GM12878 (cell line): ENCODE measurements around the gene KIR2DL3. TPM values are rescaled to one million over a fixed set of nuclear protein-coding genes. Genes with fewer than 3 reads are reported as not detected.
"Not testable (repeated sequence)": the region's sequence is repeated elsewhere in the genome, so short reads cannot be mapped to it uniquely, and the experiment has no call there.

Experiments
- ATAC-seq: fragments of 200-7000 bp; cut with Tn5 transposase; 3 replicates; pipeline ENCODE4 v1.9.1; 2020; ENCODE audit warnings: mild to moderate bottlenecking, moderate library complexity
- BruUV-seq: library from RNA; stranded (reverse); fragments of 400-500 nt; replicated peaks from 2 replicates; lab custom pipeline; 2021; lab: Mats Ljungman, UMichigan
- CTCF ChIA-PET: fragments of 300-600 bp; sonication (Branson Sonifier 250); formaldehyde crosslinking; extraction: SDS; loops from one replicate; lab custom pipeline; 2021; ENCODE audit warnings: inconsistent platforms; lab: Yijun Ruan, JAX
- POLR2A ChIA-PET: fragments of 350-600 bp; formaldehyde crosslinking; extraction: SDS; loops from one replicate; lab custom pipeline; 2021; ENCODE audit warnings: inconsistent platforms; lab: Charles Lee
- RAD21 ChIA-PET: fragments of 300-600 bp; sonication (Branson Sonifier 250); formaldehyde crosslinking; loops from one replicate; lab custom pipeline; 2023; ENCODE audit warnings: antibody characterized with exemption; ENCODE audit not compliant: unreplicated experiment; lab: Charles Lee
- SMC1A ChIA-PET: fragments of 300-600 bp; sonication (Branson Sonifier 250); formaldehyde crosslinking; loops from one replicate; lab custom pipeline; 2023; ENCODE audit not compliant: unreplicated experiment, uncharacterized antibody; lab: Charles Lee
- DNase-seq: peaks from one replicate; pipeline ENCODE4 v3.0.0-alpha.2; 2011; ENCODE audit warnings: low read depth, low spot score
- FAIRE-seq: peaks from 3 replicates; lab custom pipeline; 2011; peaks lifted over from hg19 to GRCh38; lab: Jason Lieb, UNC
- H2AFZ ChIP-seq: 2 replicates; pipeline ENCODE4 v1.6.0; 2011; ENCODE audit warnings: low read depth, low read length, control low read depth; ENCODE audit not compliant: control insufficient read depth
- H3K27ac ChIP-seq: 2 replicates; pipeline ENCODE4 v1.5.1; 2011; ENCODE audit warnings: control low read depth; ENCODE audit not compliant: control insufficient read depth, insufficient read depth
- H3K27me3 ChIP-seq, 2 experiments: replicated peaks in 1 of 2; 2 replicates each; pipeline versions ENCODE4 v1.6.0 to v1.6.1; 2011; ENCODE audit warnings: low read length in 1 of 2; ENCODE audit not compliant: control insufficient read depth in 2 of 2, insufficient read depth in 2 of 2
- H3K36me3 ChIP-seq, 2 experiments: 2 replicates each; pipeline ENCODE4 v1.5.1; 2011; ENCODE audit warnings: low read length in 1 of 2; ENCODE audit not compliant: control insufficient read depth in 2 of 2, insufficient read depth in 2 of 2
- H3K4me1 ChIP-seq: 2 replicates; pipeline ENCODE4 v1.6.1; 2011; ENCODE audit warnings: mild to moderate bottlenecking, low read length, moderate library complexity, mixed read lengths; ENCODE audit not compliant: control insufficient read depth, insufficient read depth
- H3K4me2 ChIP-seq: 2 replicates; pipeline ENCODE4 v1.6.0; 2011; ENCODE audit warnings: control low read depth; ENCODE audit not compliant: control insufficient read depth, insufficient read depth
- H3K4me3 ChIP-seq: fragments of 200-600 bp; sonication (generic); 2 replicates; pipeline ENCODE4 v1.5.1; 2016
- H3K79me2 ChIP-seq: 2 replicates; pipeline ENCODE4 v1.6.0; 2011; ENCODE audit warnings: low read length; ENCODE audit not compliant: control insufficient read depth, insufficient read depth
- H3K9ac ChIP-seq: 2 replicates; pipeline ENCODE4 v1.8.0; 2011; ENCODE audit warnings: low read length, control low read depth, mixed read lengths; ENCODE audit not compliant: control insufficient read depth, insufficient read depth
- H3K9me3 ChIP-seq: replicated peaks from 3 replicates; pipeline ENCODE4 v1.5.1; 2011; ENCODE audit warnings: mild to moderate bottlenecking, low read length; ENCODE audit not compliant: control insufficient read depth, insufficient read depth
- H4K20me1 ChIP-seq: 2 replicates; pipeline ENCODE4 v1.6.0; 2011; ENCODE audit not compliant: control insufficient read depth, insufficient read depth
- ASH2L ChIP-seq: fragments of 300-600, 200-600 bp; sonication (generic); IDR thresholded peaks from 2 replicates; pipeline ENCODE4 v1.6.1; 2017; ENCODE audit warnings: low read depth, mild to moderate bottlenecking, borderline replicate concordance
- ATF7 ChIP-seq: fragments of 450-650 bp; IDR thresholded peaks from 2 replicates; pipeline ENCODE4 v1.6.1; 2016; ENCODE audit warnings: low read depth, mild to moderate bottlenecking
- BCL11A ChIP-seq: IDR thresholded peaks from 2 replicates; pipeline ENCODE4 v1.6.1; 2011; ENCODE audit warnings: low read depth, low read length
- CREM ChIP-seq: IDR thresholded peaks from 2 replicates; pipeline ENCODE4 v1.6.1; 2014; ENCODE audit warnings: antibody characterized with exemption, low read depth
- DPF2 ChIP-seq: fragments of 450-650 bp; IDR thresholded peaks from 2 replicates; pipeline ENCODE4 v1.6.1; 2017; ENCODE audit warnings: mild to moderate bottlenecking
- GATAD2B ChIP-seq: fragments of 450-650 bp; conservative IDR thresholded peaks from 2 replicates; pipeline ENCODE4 v1.6.1; 2017; ENCODE audit warnings: low read depth, mild to moderate bottlenecking, moderate library complexity
- HCFC1 ChIP-seq: fragments of 150-350 bp; IDR thresholded peaks from 2 replicates; pipeline ENCODE4 v1.6.1; 2014; ENCODE audit warnings: low read length
- HSF1 ChIP-seq: fragments of 150-350 bp; IDR thresholded peaks from 2 replicates; pipeline ENCODE4 v1.6.1; 2014; ENCODE audit warnings: mild to moderate bottlenecking, low read depth, low read length
- MEF2A ChIP-seq: IDR thresholded peaks from 2 replicates; pipeline ENCODE4 v1.6.1; 2011; ENCODE audit warnings: low read depth, mild to moderate bottlenecking, low read length, moderate library complexity; ENCODE audit not compliant: insufficient read depth
- NFXL1 ChIP-seq: fragments of 450-650 bp; IDR thresholded peaks from 2 replicates; pipeline ENCODE4 v1.6.1; 2017; ENCODE audit warnings: antibody characterized with exemption, mild to moderate bottlenecking, borderline replicate concordance
- NR2C1 ChIP-seq: fragments of 450-650 bp; IDR thresholded peaks from 2 replicates; pipeline ENCODE4 v1.6.1; 2017; ENCODE audit warnings: antibody characterized with exemption, mild to moderate bottlenecking, moderate library complexity
- PAX5 ChIP-seq: IDR thresholded peaks from 2 replicates; pipeline ENCODE4 v1.6.1; 2011; ENCODE audit warnings: low read depth, low read length, borderline replicate concordance
- POLR2AphosphoS2 ChIP-seq: IDR thresholded peaks from 2 replicates; pipeline ENCODE4 v1.6.1; 2011; ENCODE audit warnings: low read depth, mild to moderate bottlenecking, low read length, improper control_type of control experiment, moderate library complexity
- SP1 ChIP-seq: IDR thresholded peaks from one replicate; pipeline ENCODE4 v1.6.1; 2011; ENCODE audit warnings: low read depth, low read length
- YBX1 ChIP-seq: fragments of 450-650 bp; IDR thresholded peaks from 2 replicates; pipeline ENCODE4 v1.6.1; 2016; ENCODE audit warnings: antibody characterized with exemption
- YY1 ChIP-seq: IDR thresholded peaks from 2 replicates; pipeline ENCODE4 v1.6.1; 2011; ENCODE audit warnings: low read depth, mild to moderate bottlenecking, low read length
- WGBS: methylation state at CpG from one replicate; pipeline ENCODE4 v1.1.6; 2016; ENCODE audit warnings: low lambda C conversion rate; ENCODE audit not compliant: insufficient replicate concordance, insufficient coverage; ENCODE audit errors: missing lambda C conversion rate; 5-methylcytosine and 5-hydroxymethylcytosine counted together
- in situ Hi-C: fragments of 300-500 bp; cut with MboI; formaldehyde crosslinking; loops from 9 replicates; pipeline ENCODE4 v1.14.3; 2018; ENCODE audit warnings: mixed read lengths
- intact Hi-C: fragments of 100-400 bp; cut with micrococcal nuclease; formaldehyde crosslinking; loops from one replicate; pipeline ENCODE4 v1.14.2; 2022; ENCODE audit not compliant: unreplicated experiment
- polyA plus RNA-seq, 11 experiments: library from polyadenylated mRNA; depleted of rRNA in 4 of 11; unstranded in 6 of 11; stranded (reverse) in 5 of 11; fragments of >200 nt; fragmentation: Nextera tagmentation in 4 of 11; fragmentation: Illumina TruSeq in 1 of 11; extraction: Ambion mirVana in 4 of 11; extraction: Trizol in 1 of 11; gene quantifications; 1 replicate in 1 of 11; 2 replicates in 10 of 11; pipeline versions ENCODE4 v1.2.1 to v1.2.3, GENCODE V29; 2011 to 2016; ENCODE audit warnings: inconsistent platforms in 2 of 11, missing spikeins in 2 of 11, low read depth in 1 of 11
- total RNA-seq, 4 experiments: library from RNA; depleted of rRNA in 3 of 4; stranded (reverse); fragments of >200 nt in 3 of 4; fragmentation: Illumina TruSeq in 1 of 4; extraction: Trizol in 1 of 4; gene quantifications; 2 replicates each; pipeline versions ENCODE4 v1.2.1 to v1.2.3, GENCODE V29; 2013 to 2021

The KIR2DL3 gene
- total and polyA plus RNA-seq, 10 of the 15 experiments (the other 5 are each of a cell fraction or from before 2014, with no cell fraction given) = 0.45 TPM; not detected in 9

DNA sequence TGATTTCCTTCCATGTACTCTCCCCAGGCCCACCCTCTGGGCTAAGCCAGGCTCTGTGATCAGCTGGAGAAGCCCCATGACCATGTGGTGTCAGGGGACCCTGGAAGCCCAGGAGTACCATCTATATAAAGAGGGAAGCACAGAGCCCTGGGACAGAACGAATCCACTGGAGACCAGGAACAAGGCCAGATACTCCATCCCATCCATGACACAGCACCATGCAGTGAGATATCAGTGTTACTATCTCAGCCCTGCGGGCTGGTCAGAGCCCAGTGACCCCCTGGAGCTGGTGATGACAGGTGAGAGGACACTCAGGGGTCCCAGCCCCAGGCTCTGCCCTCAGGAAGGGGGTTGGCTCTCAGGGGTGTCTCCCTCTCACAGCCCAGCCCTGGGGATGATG is 41.5 kb upstream of the KIR2DL3 start:
- no peak for FAIRE-seq
- Histone ChIP-seq H4K20me1 (no peaks in the 10 kb centered on the region), H3K4me1 (no peaks in the 10 kb centered on the region), H3K4me3 (no peak overlapping the region), H3K9ac (no peak overlapping the region), H3K36me3 (no peaks in the 10 kb centered on the region), H3K27ac (no peak overlapping the region), H2AFZ (no peak overlapping the region), H3K27me3 (no peaks in the 10 kb centered on the region), H3K9me3 (no peaks in the 10 kb centered on the region)
- ATAC-seq = no peak
- ChIA-PET RAD21 (no interaction called here), SMC1A (interaction anchor here (0.6 kb wide), 1 partner anchor 10 kb away, joined by 3 read pairs; no protein-coding TSS in a partner anchor), POLR2A (no interaction called here)
- in situ Hi-C loops = no loop called here
- 0% methylated on average over 2 of the region's 2 CpGs for WGBS
- intact Hi-C loops = no loop called here
- BruUV-seq = no TSS peak
- TF ChIP-seq MEF2A (no peak), CREM (no peak), YBX1 (no peak), SP1 (no peak), ASH2L (no peak), PAX5 (no peak), ATF7 (no peak), HCFC1 (no peak), GATAD2B (no peak), POLR2AphosphoS2 (no peak), NR2C1 (no peak), DPF2 (no peak), HSF1 (no peak), NFXL1 (no peak), YY1 (no peak), BCL11A (no peak)
- TF ChIP-seq, all 136 proteins: peak for 0
- no peak for DNase-seq
- Histone ChIP-seq H3K4me2 (no peak overlapping the region), H3K79me2 (no peaks in the 10 kb centered on the region)
- CTCF ChIA-PET = no interaction called here

DNA sequence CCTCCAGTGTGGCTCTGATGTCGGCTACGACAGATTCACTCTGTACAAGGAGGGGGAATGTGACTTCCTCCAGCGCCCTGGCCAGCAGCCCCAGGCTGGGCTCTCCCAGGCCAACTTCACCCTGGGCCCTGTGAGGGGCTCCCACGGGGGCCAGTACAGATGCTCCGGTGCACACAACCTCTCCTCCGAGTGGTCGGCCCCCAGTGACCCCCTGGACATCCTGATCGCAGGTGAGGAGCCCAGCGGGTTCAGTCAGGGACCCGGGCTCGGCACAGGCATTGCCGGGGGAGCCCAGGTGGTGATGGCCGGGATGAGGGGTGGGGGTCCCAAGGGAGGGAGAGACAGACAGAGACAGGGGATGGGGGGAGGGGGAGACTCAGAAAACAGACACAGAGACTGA is 40.6 kb upstream of the KIR2DL3 start:
- H3K9ac ChIP-seq, H3K79me2 ChIP-seq, H2AFZ ChIP-seq, FAIRE-seq, SMC1A ChIA-PET, in situ Hi-C loops, H3K27ac ChIP-seq, H3K4me2 ChIP-seq, H3K4me3 ChIP-seq, H4K20me1 ChIP-seq, ATAC-seq, RAD21 ChIA-PET, POLR2A ChIA-PET, H3K4me1 ChIP-seq, BruUV-seq, H3K27me3 ChIP-seq, H3K9me3 ChIP-seq, intact Hi-C loops, DNase-seq, H3K36me3 ChIP-seq: not testable (repeated sequence)
- CTCF ChIA-PET = interaction anchor here (2.6 kb wide), 1 partner anchor 23 kb away, joined by 10 read pairs; no protein-coding TSS in a partner anchor
- WGBS = 23% methylated on average over 11 of the region's 13 CpGs
